ENCODE measurements around the gene GATA2.

- no peak for TF ChIP-seq CTCF (conservative IDR thresholded peaks at IDR 0.05; ENCODE audit: low read length)
- TF ChIP-seq EZH2phosphoT487 (IDR thresholded peaks at IDR 0.05; ENCODE audit: borderline replicate concordance) = no peak
Measured at GRCh38 chr3:128521715-128522114, 28.7 kb upstream of the GATA2 start.

Measured in Loucy (cell line).